Thymus (tissue), 11 donors: ENCODE results near the gene SFXN5. TPM values are rescaled to one million over a fixed set of nuclear protein-coding genes. Genes with fewer than 3 reads are reported as not detected.

Experiments used
- DNase-seq, 9 donors: peaks; one replicate each; pipeline ENCODE4 v3.0.0-alpha.2; 2013; ENCODE audit warnings: low spot score in 9 of 9, low read depth in 6 of 9, missing footprints in 1 of 9
- H3K27ac ChIP-seq, 2 donors: one replicate each; pipeline ENCODE4 v1.5.1; 2013; ENCODE audit warnings: control low read depth in 1 of 2, low read depth in 1 of 2, low read length in 1 of 2, mild to moderate bottlenecking in 1 of 2, moderate library complexity in 1 of 2
- H3K27me3 ChIP-seq, 2 donors: one replicate each; pipeline ENCODE4 v1.5.1; 2013; ENCODE audit warnings: low read length in 1 of 2; ENCODE audit not compliant: control insufficient read depth in 2 of 2, insufficient read depth in 1 of 2
- H3K36me3 ChIP-seq, 2 donors: one replicate each; pipeline ENCODE4 v1.5.1; 2013; ENCODE audit warnings: low read length in 1 of 2, mild to moderate bottlenecking in 1 of 2, moderate library complexity in 1 of 2; ENCODE audit not compliant: control insufficient read depth in 2 of 2, insufficient read depth in 2 of 2
- H3K4me1 ChIP-seq, 2 donors: one replicate each; pipeline ENCODE4 v1.5.1; 2013; ENCODE audit warnings: low read length in 2 of 2; ENCODE audit not compliant: control insufficient read depth in 2 of 2, insufficient read depth in 2 of 2
- H3K4me3 ChIP-seq, 2 donors: one replicate each; pipeline ENCODE4 v1.5.1; 2013; ENCODE audit warnings: low read length in 2 of 2, control low read depth in 1 of 2, mild to moderate bottlenecking in 1 of 2
- H3K9me3 ChIP-seq, 2 donors: one replicate each; pipeline ENCODE4 v1.5.1; 2013; ENCODE audit warnings: low read length in 1 of 2, mild to moderate bottlenecking in 1 of 2; ENCODE audit not compliant: control insufficient read depth in 2 of 2, insufficient read depth in 1 of 2
- WGBS: extraction: QIAGEN DNeasy Blood & Tissue Kit; methylation state at CpG from one replicate; pipeline ENCODE4 v1.1.7; 2013; 5-methylcytosine and 5-hydroxymethylcytosine counted together
- polyA plus RNA-seq: library from polyadenylated mRNA; stranded (reverse); fragments of 200-250 nt; gene quantifications from one replicate; pipeline ENCODE4 v1.2.3, GENCODE V29; 2013
- total RNA-seq: library from RNA; stranded (reverse); fragments of 120-200 nt; gene quantifications from one replicate; pipeline ENCODE4 v1.2.4, GENCODE V29; 2013
- donor health status: healthy.

Gene SFXN5
- total and polyA plus RNA-seq, 2 donors, result 6.2 to 11.0 TPM

DNA sequence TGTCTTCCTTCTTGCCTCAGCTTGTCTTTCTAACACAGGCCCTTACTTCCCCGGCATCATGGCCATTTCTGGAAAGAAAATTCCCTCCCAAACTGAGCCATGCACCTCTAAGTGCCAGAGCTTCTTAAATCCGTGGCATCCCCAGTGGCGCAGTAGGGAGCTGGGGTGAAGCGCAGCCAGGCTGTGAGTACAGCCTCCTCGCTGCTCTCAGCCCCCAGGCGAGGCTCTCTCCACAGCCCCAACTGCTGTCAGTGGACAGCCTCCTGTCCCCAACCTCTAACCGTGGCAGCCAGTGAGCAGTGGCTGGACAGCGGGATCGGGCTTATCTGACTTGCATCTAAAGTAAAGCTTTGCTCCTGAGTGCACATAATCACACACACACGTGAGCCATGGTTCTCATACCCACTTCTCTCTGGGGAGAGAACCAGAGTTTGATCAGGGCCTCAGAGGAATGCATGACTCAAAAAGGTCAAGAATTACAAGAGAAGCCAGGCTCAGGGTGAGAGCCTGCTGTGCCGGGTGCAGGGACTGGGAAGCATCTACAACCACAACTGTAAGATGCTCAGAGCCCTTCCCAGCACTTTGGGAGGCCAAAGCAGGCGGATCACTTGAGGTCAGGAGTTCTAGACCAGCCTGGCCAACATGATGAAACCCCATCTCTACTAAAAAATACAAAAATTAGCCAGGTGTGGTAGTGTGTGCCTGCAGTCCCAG lies 50.7 kb downstream of the SFXN5 start:
- no peaks in the 10 kb centered on the region for H3K9me3 ChIP-seq
- WGBS, result 97% methylated on average over 12 of the region's 12 CpGs
- no peak overlapping the region for H3K27ac ChIP-seq
- H3K4me3 ChIP-seq, result no peak overlapping the region
- H3K27me3 ChIP-seq, result no peaks in the 10 kb centered on the region
- DNase-seq, result no peak
- H3K4me1 ChIP-seq, result no peaks in the 10 kb centered on the region
- no peaks in the 10 kb centered on the region for H3K36me3 ChIP-seq

DNA sequence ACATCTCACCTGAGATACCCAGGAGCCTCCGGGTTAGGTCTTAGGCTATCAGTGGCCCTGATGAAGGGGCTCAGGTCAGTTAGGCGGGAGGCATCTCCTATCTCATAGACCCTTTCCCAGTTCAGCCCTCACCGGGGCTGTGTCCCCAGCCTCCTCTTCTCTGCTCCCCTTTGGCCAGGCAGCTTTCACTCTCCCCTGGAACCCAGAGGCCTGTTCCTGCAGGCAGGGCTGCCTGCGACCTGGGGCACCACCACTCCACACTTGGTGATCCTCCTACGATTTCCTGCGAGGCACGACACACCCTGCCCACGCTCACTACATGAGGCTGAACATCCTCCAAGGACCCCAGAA lies 51.2 kb downstream of the SFXN5 start:
- no peak for DNase-seq
- WGBS, result 94% methylated on average over 8 of the region's 8 CpGs
- Histone ChIP-seq H3K9me3 (no peaks in the 10 kb centered on the region), H3K4me1 (no peaks in the 10 kb centered on the region), H3K4me3 (no peak overlapping the region), H3K36me3 (no peaks in the 10 kb centered on the region), H3K27me3 (no peaks in the 10 kb centered on the region), H3K27ac (no peak overlapping the region)

DNA sequence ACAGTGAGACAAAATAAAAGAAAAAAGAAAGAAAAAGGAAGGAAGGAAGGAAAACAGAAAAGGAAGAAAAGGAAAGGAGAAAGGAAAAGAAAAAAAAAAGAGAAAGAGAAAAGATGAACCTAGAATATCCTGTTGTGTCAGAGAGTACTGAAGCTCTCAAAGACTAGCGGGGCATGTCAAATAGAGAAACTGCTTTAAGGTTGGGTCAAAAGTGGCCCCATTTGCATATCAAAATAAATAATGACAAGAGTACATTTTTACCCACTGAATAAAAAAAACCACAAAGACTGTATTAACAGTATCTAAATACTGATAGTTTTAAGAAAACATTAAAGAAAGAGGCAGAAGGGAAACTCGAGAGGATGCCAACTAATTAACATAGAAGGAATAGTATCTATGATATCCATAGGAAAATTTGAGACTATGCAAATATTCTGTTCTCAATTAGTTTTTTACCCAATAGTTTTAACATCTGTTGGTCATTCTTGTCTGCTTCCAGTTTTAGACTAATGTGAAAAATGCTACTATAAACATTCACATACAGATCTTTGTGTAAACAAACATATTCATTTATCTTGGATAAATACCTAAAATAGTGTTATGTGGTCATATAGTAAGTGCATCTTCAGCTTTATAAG lies 53.2 kb downstream of the SFXN5 start:
- Histone ChIP-seq H3K36me3 (no peaks in the 10 kb centered on the region), H3K27me3 (no peaks in the 10 kb centered on the region), H3K27ac (no peak overlapping the region), H3K4me3 (no peak overlapping the region), H3K9me3 (no peaks in the 10 kb centered on the region), H3K4me1 (no peaks in the 10 kb centered on the region)
- DNase-seq, result no peak
- WGBS, result 96% methylated on average over 2 of the region's 2 CpGs

DNA sequence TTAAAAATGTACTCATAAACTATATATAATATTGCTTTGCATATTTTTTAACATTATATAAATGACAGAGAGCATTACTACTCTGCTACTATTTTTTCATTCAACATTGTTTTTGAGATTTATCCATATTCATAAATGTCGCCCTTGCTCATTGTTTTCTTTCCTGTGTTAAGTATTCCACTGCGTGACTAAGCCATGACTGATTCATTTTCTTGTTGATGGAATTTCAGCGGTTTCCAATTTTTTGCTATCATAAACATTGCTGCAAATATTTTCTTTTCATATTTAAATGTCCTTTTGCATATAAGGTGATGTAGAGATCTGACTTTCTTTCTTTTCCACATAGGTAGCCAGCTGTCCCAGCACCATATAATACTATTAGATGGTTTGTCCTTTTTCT lies 57.6 kb downstream of the SFXN5 start:
- Histone ChIP-seq H3K27ac (no peak overlapping the region), H3K36me3 (peaks cover 0 to 2% of the 10 kb centered on the region in 2 donors), H3K4me3 (no peak overlapping the region), H3K4me1 (no peaks in the 10 kb centered on the region), H3K9me3 (no peaks in the 10 kb centered on the region), H3K27me3 (no peaks in the 10 kb centered on the region)
- WGBS, result 99% methylated on average over 3 of the region's 3 CpGs
- DNase-seq, result no peak

DNA sequence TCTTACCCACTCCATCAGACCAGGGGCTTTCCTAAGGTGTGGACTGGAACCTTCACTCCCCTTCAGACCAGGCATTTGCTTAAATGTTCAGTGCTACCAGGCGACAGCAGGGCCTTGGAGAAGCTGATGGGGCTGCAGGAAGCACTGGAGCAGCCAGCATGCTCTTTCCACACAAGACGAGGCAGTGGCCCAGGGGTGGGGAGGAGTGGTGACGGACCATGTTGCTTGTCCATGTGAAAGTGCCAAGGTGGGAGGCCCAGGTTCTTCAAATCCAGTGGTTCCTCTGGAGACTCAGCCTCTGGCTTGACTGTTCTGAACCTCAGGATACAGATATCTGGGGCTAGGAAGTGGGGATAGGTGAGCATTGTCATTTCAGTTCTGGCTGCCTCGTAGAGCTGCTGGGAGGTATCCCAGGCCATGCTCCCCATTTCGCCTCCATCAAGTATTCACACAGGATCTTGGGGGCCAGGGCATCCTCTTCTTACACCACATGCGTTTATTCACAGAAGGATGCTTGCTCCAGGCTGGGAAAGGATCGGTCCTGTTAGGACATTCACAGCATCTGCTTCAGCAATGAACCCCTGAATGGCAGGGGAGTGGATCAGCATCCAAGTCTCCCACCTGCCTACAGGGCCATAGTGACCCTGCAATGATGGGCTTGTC lies 62.2 kb downstream of the SFXN5 start:
- H3K9me3 ChIP-seq, result no peaks in the 10 kb centered on the region
- H3K4me3 ChIP-seq, result no peak overlapping the region
- WGBS, result 98% methylated on average over 7 of the region's 7 CpGs
- no peak overlapping the region for H3K27ac ChIP-seq
- H3K27me3 ChIP-seq, result no peaks in the 10 kb centered on the region
- H3K36me3 ChIP-seq, result peaks cover 0 to 2% of the 10 kb centered on the region in 2 donors
- no peaks in the 10 kb centered on the region for H3K4me1 ChIP-seq
- DNase-seq, result no peak

DNA sequence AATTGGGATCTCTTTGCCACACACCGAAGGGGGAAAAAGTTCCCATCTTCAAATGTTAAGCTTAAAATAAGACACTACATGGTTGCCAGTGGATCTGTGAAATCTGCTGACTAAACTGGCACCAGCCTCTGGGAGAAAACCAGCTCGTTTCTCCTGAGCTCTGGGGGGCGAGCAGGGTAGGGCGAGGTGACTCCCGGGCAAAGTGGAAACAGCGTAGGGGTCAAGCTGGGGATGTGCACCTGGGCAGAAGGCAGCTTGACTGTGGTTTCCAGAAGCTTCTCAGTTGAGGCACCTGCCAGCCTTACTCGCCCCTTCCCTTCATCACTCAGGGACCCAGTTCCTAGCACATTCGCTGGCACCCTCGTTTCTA lies 62.8 kb downstream of the SFXN5 start:
- Histone ChIP-seq H3K36me3 (peaks cover 0 to 2% of the 10 kb centered on the region in 2 donors), H3K27me3 (no peaks in the 10 kb centered on the region), H3K4me1 (no peaks in the 10 kb centered on the region), H3K4me3 (no peak overlapping the region), H3K9me3 (no peaks in the 10 kb centered on the region), H3K27ac (no peak overlapping the region)
- 95% methylated on average over 9 of the region's 9 CpGs for WGBS
- no peak for DNase-seq

DNA sequence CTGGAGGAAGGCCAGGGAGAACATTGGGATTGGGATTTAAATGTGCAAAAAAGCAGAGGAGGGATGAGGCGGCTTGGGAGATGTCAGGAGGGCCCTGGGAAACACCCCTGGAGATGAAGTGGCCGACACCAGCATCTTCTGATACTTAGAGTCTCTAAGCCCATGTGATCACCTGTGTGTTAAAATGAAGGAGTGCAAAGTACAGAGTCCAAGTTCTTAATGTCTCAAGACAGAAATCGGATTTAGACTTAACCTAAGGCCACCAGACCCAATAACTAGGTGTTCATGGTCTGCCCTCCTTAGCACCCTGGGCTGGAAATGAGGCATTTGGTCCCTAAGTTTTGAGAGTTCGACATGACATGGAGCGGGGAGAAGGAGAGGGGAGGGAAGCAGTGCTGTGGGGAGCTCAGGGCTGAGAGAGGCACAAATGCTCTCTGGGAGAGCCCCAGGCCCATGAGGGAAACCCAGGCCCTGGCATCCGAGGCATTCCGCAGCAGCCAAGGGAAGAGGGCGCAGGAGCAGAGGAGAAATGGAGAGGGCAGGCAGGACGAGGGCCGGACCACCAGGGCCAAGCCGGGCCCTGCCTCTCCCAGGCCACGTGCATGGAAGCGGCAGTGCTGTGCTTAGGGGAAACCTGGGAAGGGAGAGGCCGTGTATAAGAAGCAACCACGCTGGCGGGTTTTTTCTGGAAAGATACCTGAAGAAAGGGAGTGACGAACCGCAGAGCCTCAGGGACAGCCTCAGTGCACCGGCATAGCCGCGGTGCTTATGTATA lies 63.3 kb downstream of the SFXN5 start:
- Histone ChIP-seq H3K9me3 (no peaks in the 10 kb centered on the region), H3K4me3 (no peak overlapping the region), H3K27me3 (no peaks in the 10 kb centered on the region), H3K4me1 (no peaks in the 10 kb centered on the region), H3K36me3 (peaks cover 0 to 2% of the 10 kb centered on the region in 2 donors), H3K27ac (no peak overlapping the region)
- DNase-seq, result no peak
- WGBS, result 97% methylated on average over 21 of the region's 21 CpGs

DNA sequence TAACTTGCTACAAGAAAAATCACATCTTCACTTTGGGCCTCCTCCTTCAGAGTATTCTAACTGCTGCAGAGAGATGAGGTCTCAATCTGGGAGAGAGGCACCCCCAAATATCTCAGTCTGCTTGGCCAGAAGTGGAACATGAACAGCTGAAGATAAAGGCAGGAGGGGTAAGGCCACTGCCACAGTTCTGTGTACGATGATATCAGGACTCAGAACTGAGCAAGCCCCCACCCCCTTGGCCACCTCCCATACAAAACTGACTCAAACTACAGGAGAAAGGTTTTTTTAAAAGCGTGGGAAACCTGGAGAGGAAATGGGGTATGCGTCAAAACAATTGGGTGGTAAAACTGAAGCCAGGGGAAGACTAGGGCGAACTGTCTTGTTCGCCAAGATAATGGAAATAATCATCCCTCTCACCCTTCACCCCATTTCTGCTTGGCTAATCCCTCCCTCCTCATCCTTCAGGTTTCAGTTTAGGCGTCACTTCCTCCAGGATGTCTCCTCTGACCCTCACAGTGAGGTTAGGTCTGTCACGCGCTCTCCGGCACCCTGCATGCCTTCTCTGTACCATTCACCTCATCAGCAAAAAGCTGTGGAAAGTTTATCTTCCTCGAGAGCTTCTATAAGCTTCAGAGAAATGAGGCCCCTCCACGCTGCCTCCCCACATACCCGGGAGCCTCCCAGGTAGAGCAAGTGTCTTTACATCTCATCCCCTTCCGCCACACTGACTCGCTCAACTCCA lies 64.4 kb downstream of the SFXN5 start:
- DNase-seq, result no peak
- H3K27me3 ChIP-seq, result no peaks in the 10 kb centered on the region
- no peak overlapping the region for H3K4me3 ChIP-seq
- H3K36me3 ChIP-seq, result peaks cover 0 to 2% of the 10 kb centered on the region in 2 donors
- WGBS, result 97% methylated on average over 14 of the region's 14 CpGs
- H3K4me1 ChIP-seq, result no peaks in the 10 kb centered on the region
- no peaks in the 10 kb centered on the region for H3K9me3 ChIP-seq
- no peak overlapping the region for H3K27ac ChIP-seq
